K562 (cell line): ENCODE data around the gene COASY. TPM values are rescaled to one million over a fixed set of nuclear protein-coding genes. Genes with fewer than 3 reads are reported as not detected.

ENCODE experiments used
- FOXJ2 ChIP-seq: fragments of 200-800 bp; sonication (Bioruptor generic); IDR thresholded peaks from 2 replicates; pipeline ENCODE4 v1.6.1; 2016; ENCODE audit warnings: missing genetic modification characterization, missing compliant biosample characterization
- HNRNPLL ChIP-seq: fragments of 200-400 bp; formaldehyde crosslinking; IDR thresholded peaks from 2 replicates; pipeline ENCODE4 v1.6.1; 2017; ENCODE audit warnings: low read length, low read depth, mild to moderate bottlenecking; ENCODE audit not compliant: poor library complexity, severe bottlenecking
- IRF9 ChIP-seq: fragments of 450-650 bp; IDR thresholded peaks from 2 replicates; pipeline ENCODE4 v1.6.1; 2016; ENCODE audit warnings: missing biosample characterization, missing genetic modification characterization
- KLF13 ChIP-seq: fragments of 450-650 bp; IDR thresholded peaks from 2 replicates; pipeline ENCODE4 v1.6.1; 2016; ENCODE audit warnings: missing genetic modification characterization, low read depth, mild to moderate bottlenecking, missing compliant biosample characterization, moderate library complexity, borderline replicate concordance
- MNT ChIP-seq, 2 experiments: fragments of 450-650 bp; conservative IDR thresholded peaks; 2 replicates each; pipeline ENCODE4 v1.6.1; 2017; ENCODE audit warnings: mild to moderate bottlenecking in 2 of 2, moderate library complexity in 2 of 2
- MYNN ChIP-seq, 2 experiments: sonication (generic); formaldehyde crosslinking in 1 of 2; IDR thresholded peaks; 2 replicates each; pipeline versions ENCODE4 v1.5.0 to v1.6.1; 2016 to 2020; ENCODE audit warnings: antibody characterized with exemption in 1 of 2, missing genetic modification reagents in 1 of 2
- NCOA1 ChIP-seq: fragments of 450-650 bp; IDR thresholded peaks from 2 replicates; pipeline ENCODE4 v1.6.1; 2016; ENCODE audit warnings: low read depth
- NRF1 ChIP-seq, 2 experiments: fragments of 450-650 bp; IDR thresholded peaks in 1 of 2; conservative IDR thresholded peaks in 1 of 2; 2 replicates each; pipeline ENCODE4 v1.6.1; 2014; ENCODE audit warnings: mild to moderate bottlenecking in 2 of 2
- RERE ChIP-seq: sonication (generic); formaldehyde crosslinking; IDR thresholded peaks from 2 replicates; pipeline ENCODE4 v1.8.0; 2023; ENCODE audit warnings: missing genetic modification reagents, mild to moderate bottlenecking, borderline replicate concordance
- TAL1 ChIP-seq: fragments of 450-650 bp; IDR thresholded peaks from 2 replicates; pipeline ENCODE4 v1.6.1; 2016; ENCODE audit warnings: mild to moderate bottlenecking
- TEAD4 ChIP-seq, 2 experiments: sonication (generic) in 1 of 2; formaldehyde crosslinking in 1 of 2; IDR thresholded peaks; 2 replicates each; pipeline versions ENCODE4 v1.6.1 to v1.8.0; 2012 to 2022; ENCODE audit warnings: borderline replicate concordance in 1 of 2, inconsistent platforms in 1 of 2, low read length in 1 of 2, mild to moderate bottlenecking in 1 of 2, missing genetic modification reagents in 1 of 2
- TRIM24 ChIP-seq, 2 experiments: fragments of 450-650 bp; IDR thresholded peaks; 2 replicates each; pipeline ENCODE4 v1.6.1; 2016
- ZC3H4 ChIP-seq: sonication (generic); formaldehyde crosslinking; IDR thresholded peaks from 2 replicates; pipeline ENCODE4 v1.9.0; 2021; ENCODE audit warnings: missing genetic modification reagents, borderline replicate concordance
- ZNF140 ChIP-seq: fragments of 250-450 bp; sonication (Bioruptor Pico); IDR thresholded peaks from 2 replicates; pipeline ENCODE4 v1.8.0; 2021; ENCODE audit warnings: moderate library complexity, mild to moderate bottlenecking, inconsistent platforms
- ZNF143 ChIP-seq: sonication (generic); formaldehyde crosslinking; IDR thresholded peaks from 2 replicates; pipeline ENCODE4 v1.9.0; 2022; ENCODE audit warnings: mild to moderate bottlenecking, missing genetic modification reagents
- ZNF431 ChIP-seq: sonication (generic); formaldehyde crosslinking; IDR thresholded peaks from 2 replicates; pipeline ENCODE4 v1.8.0; 2022; ENCODE audit warnings: mild to moderate bottlenecking, missing genetic modification reagents
- polyA plus RNA-seq, 8 experiments: library from polyadenylated mRNA; depleted of rRNA in 4 of 8; stranded (reverse) in 5 of 8; unstranded in 3 of 8; fragments of >200 nt; fragmentation: Nextera tagmentation in 2 of 8; fragmentation: Illumina TruSeq in 1 of 8; extraction: Ambion mirVana in 2 of 8; extraction: Trizol in 1 of 8; gene quantifications; 2 replicates each; pipeline versions ENCODE4 v1.2.1 to v1.2.3, GENCODE V29; 2011 to 2014; ENCODE audit warnings: inconsistent platforms in 1 of 8, missing spikeins in 1 of 8
- total RNA-seq, 7 experiments: library from RNA; depleted of rRNA in 6 of 7; stranded (reverse); fragments of >200 nt in 6 of 7; fragmentation: Illumina TruSeq in 2 of 7; extraction: Trizol in 2 of 7; gene quantifications; 2 replicates each; pipeline versions ENCODE4 v1.2.1 to v1.2.3, GENCODE V29; 2011 to 2021; ENCODE audit warnings: low replicate concordance in 1 of 7
- TF ChIP-seq, protein P1 (sequence below): sonication (generic); formaldehyde crosslinking; IDR thresholded peaks from 2 replicates; pipeline ENCODE4 v1.9.0; 2022; ENCODE audit warnings: mild to moderate bottlenecking, missing genetic modification reagents

COASY gene
- total and polyA plus RNA-seq, 9 of the 15 experiments (the other 6 are each of a cell fraction or from before 2014, with no cell fraction given): 25.4 to 175 (median 62.3) TPM

GRCh38 chr17:42536372-42537155, 25.4 kb upstream of the COASY start (continued):
- TF ChIP-seq MYNN (IDR thresholded peaks at IDR 0.05) (peak; percentile 48; the same call in 1 of the 2 replicates), MYNN (CRISPR knock-in tag; IDR thresholded peaks at IDR 0.05) (no peak), TEAD4 (IDR thresholded peaks at IDR 0.05; ENCODE audit: low read length) (no peak), TEAD4 (CRISPR knock-in tag; IDR thresholded peaks at IDR 0.05; ENCODE audit: borderline replicate concordance) (no peak), RERE (CRISPR knock-in tag) (no peak), ZNF140 (CRISPR knock-in tag) (no peak), TAL1 (no peak), TRIM24 (IDR thresholded peaks at IDR 0.05) (no peak), MNT (conservative IDR thresholded peaks at IDR 0.05) (no peak; a peak in 2 of 4 replicates), IRF9 (tag) (no peak), HNRNPLL (peak; percentile 52), KLF13 (no peak), ZNF431 (no peak), ZNF143 (no peak), ZC3H4 (no peak), NRF1 (conservative IDR thresholded peaks at IDR 0.05 in 1 of 2, IDR thresholded peaks at IDR 0.05 in 1 of 2) (peak; percentile 81 to 85), NCOA1 (no peak), FOXJ2 (tag) (0 out of 2 replicates have a peak, but pooled peaks have one; percentile 24)
- TF ChIP-seq, protein P1, sequence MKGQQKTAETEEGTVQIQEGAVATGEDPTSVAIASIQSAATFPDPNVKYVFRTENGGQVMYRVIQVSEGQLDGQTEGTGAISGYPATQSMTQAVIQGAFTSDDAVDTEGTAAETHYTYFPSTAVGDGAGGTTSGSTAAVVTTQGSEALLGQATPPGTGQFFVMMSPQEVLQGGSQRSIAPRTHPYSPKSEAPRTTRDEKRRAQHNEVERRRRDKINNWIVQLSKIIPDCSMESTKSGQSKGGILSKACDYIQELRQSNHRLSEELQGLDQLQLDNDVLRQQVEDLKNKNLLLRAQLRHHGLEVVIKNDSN (CRISPR knock-in tag): no peak
